Smooth muscle cell (in vitro differentiated cells): Measurements from ENCODE around the gene USP46. TPM values are rescaled to one million over a fixed set of nuclear protein-coding genes. Genes with fewer than 3 reads are reported as not detected.

Experiments used
- DNase-seq: peaks from one replicate; lab custom pipeline; 2025; ENCODE audit not compliant: unreplicated experiment; lab: John Stamatoyannopoulos, UW
- H2AFZ ChIP-seq: fragments of 200-600 bp; sonication (generic); 2 replicates; pipeline ENCODE4 v1.6.0; 2016; ENCODE audit warnings: antibody characterized with exemption, low read depth, mild to moderate bottlenecking
- H3F3A ChIP-seq: fragments of 200-600 bp; sonication (generic); 2 replicates; pipeline ENCODE4 v1.6.0; 2017; ENCODE audit warnings: antibody characterized with exemption, low read depth
- H3K27ac ChIP-seq: fragments of 200-600 bp; sonication (generic); 2 replicates; pipeline ENCODE4 v1.5.1; 2016; ENCODE audit warnings: low read depth, mild to moderate bottlenecking
- H3K27me3 ChIP-seq: fragments of 200-600 bp; sonication (generic); 2 replicates; pipeline ENCODE4 v1.6.1; 2016; ENCODE audit warnings: low read depth, mild to moderate bottlenecking
- H3K36me3 ChIP-seq: fragments of 200-600 bp; sonication (generic); 2 replicates; pipeline ENCODE4 v1.5.1; 2016; ENCODE audit warnings: low read depth
- H3K4me1 ChIP-seq: fragments of 200-600 bp; sonication (generic); 2 replicates; pipeline ENCODE4 v1.5.1; 2016; ENCODE audit warnings: low read depth
- H3K4me2 ChIP-seq: fragments of 200-600 bp; sonication (generic); 2 replicates; pipeline ENCODE4 v1.6.0; 2016; ENCODE audit warnings: mild to moderate bottlenecking
- H3K4me3 ChIP-seq: fragments of 200-600 bp; sonication (generic); 2 replicates; pipeline ENCODE4 v1.5.1; 2016; ENCODE audit warnings: mild to moderate bottlenecking
- H3K79me2 ChIP-seq: fragments of 200-600 bp; sonication (generic); 2 replicates; pipeline ENCODE4 v1.6.0; 2016; ENCODE audit warnings: low read depth, mild to moderate bottlenecking
- H3K9ac ChIP-seq: fragments of 200-600 bp; sonication (generic); 2 replicates; pipeline ENCODE4 v1.6.0; 2016; ENCODE audit warnings: low read depth
- H3K9me3 ChIP-seq: fragments of 200-600 bp; sonication (generic); replicated peaks from 2 replicates; pipeline ENCODE4 v1.5.1; 2016; ENCODE audit warnings: low read depth
- H4K20me1 ChIP-seq: fragments of 200-600 bp; sonication (generic); 2 replicates; pipeline ENCODE4 v1.6.0; 2016; ENCODE audit warnings: low read depth
- WGBS: methylation state at CpG from one replicate; pipeline ENCODE4 v1.1.7; 2016; ENCODE audit warnings: low lambda C conversion rate; 5-methylcytosine and 5-hydroxymethylcytosine counted together
- polyA plus RNA-seq: library from polyadenylated mRNA; unstranded; fragments of >200 nt; fragmentation: Nextera tagmentation; extraction: Ambion mirVana; gene quantifications from 2 replicates; pipeline ENCODE4 v1.2.1, GENCODE V29; 2016
- total RNA-seq: library from RNA; depleted of rRNA; stranded (reverse); fragments of >200 nt; gene quantifications from 2 replicates; pipeline ENCODE4 v1.2.3, GENCODE V29; 2014
- TF ChIP-seq, protein P1 (sequence below): fragments of 200-600 bp; sonication (generic); IDR thresholded peaks from 2 replicates; pipeline ENCODE4 v1.5.1; 2017; ENCODE audit warnings: borderline replicate concordance, mild to moderate bottlenecking, antibody characterized with exemption; ENCODE audit not compliant: insufficient read depth, poor library complexity, severe bottlenecking

USP46 gene
- total and polyA plus RNA-seq, 2 experiments from 2014 or later, result 17.2 to 30.4 TPM

DNA sequence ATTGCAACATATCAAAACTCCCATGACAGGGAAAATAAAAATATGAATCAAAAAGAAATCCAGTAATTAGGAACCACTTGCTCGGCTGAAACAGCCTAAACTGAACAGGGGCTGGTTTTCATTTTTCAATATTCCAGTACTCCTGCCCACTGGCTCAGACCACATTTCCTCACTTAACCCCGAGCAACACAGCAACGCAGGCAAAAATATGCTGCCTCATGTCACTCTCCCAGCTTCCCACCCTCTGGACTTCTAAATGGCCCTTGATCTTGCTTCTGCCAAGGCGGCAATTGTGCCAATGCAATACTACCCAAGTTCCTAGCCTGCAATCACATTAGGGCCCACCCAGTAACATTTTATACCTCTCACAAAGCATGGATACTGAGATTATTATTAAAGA is 30.6 kb downstream of the USP46 start:
- Histone ChIP-seq H4K20me1 (peaks cover 40% of the 10 kb centered on the region), H3K9ac (no peak overlapping the region), H3K27ac (no peak overlapping the region), H2AFZ (no peak overlapping the region), H3K27me3 (no peaks in the 10 kb centered on the region), H3F3A (no peaks in the 10 kb centered on the region), H3K4me1 (no peaks in the 10 kb centered on the region), H3K36me3 (no peaks in the 10 kb centered on the region), H3K4me3 (no peak overlapping the region), H3K79me2 (peaks cover 21% of the 10 kb centered on the region), H3K9me3 (no peaks in the 10 kb centered on the region), H3K4me2 (no peak overlapping the region)
- TF ChIP-seq, protein P1, sequence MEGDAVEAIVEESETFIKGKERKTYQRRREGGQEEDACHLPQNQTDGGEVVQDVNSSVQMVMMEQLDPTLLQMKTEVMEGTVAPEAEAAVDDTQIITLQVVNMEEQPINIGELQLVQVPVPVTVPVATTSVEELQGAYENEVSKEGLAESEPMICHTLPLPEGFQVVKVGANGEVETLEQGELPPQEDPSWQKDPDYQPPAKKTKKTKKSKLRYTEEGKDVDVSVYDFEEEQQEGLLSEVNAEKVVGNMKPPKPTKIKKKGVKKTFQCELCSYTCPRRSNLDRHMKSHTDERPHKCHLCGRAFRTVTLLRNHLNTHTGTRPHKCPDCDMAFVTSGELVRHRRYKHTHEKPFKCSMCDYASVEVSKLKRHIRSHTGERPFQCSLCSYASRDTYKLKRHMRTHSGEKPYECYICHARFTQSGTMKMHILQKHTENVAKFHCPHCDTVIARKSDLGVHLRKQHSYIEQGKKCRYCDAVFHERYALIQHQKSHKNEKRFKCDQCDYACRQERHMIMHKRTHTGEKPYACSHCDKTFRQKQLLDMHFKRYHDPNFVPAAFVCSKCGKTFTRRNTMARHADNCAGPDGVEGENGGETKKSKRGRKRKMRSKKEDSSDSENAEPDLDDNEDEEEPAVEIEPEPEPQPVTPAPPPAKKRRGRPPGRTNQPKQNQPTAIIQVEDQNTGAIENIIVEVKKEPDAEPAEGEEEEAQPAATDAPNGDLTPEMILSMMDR, result no peak
- 93% methylated on average over 4 of the region's 4 CpGs for WGBS
- no peak for DNase-seq

DNA sequence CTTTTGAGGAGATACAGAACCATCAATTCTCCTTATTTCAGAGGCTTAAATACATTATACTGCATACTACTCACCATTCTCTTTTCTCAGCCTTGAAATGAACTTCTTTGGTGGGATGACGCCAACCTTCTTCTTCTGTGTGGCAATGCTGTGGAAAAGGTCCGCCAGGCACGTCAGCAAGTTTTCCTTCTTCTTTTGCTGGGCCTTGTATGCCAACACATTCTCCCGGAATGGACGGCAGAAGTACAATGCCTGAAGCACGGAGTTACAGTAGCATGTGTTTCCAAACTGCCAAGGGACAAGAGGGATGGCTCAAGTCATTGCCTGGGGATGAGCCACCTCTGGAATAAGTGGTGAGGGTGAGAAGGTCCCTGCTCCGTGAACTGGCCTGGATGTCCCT is 31.2 kb downstream of the USP46 start:
- Histone ChIP-seq H3K4me1 (no peaks in the 10 kb centered on the region), H3K27ac (no peak overlapping the region), H3K27me3 (no peaks in the 10 kb centered on the region), H3K36me3 (no peaks in the 10 kb centered on the region), H3K4me2 (no peak overlapping the region), H3K4me3 (no peak overlapping the region), H3K9ac (no peak overlapping the region), H4K20me1 (peaks cover 34% of the 10 kb centered on the region), H3K79me2 (peaks cover 15% of the 10 kb centered on the region), H2AFZ (no peak overlapping the region), H3K9me3 (no peaks in the 10 kb centered on the region), H3F3A (no peaks in the 10 kb centered on the region)
- no peak for DNase-seq
- TF ChIP-seq, protein P1, result no peak
- 99% methylated on average over 7 of the region's 7 CpGs for WGBS

DNA sequence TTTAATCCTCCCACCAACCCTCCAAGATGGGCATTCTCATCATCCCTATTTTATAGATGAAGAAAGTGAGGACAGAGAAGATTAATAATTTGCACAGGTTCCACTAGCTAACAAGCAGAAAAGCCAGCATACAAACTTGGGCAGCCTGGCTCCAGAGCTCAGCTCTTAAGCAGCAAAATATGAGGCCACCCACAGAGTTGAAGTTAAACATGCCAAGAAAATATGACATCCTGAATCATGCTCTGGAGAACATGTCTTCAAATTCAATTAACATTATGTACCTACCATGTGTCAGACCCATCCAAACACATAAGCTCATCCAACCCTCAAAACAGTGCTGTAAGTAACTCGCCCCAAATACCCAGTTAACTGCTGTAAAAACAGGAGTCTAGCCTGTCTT is 33.9 kb downstream of the USP46 start:
- no peaks in the 10 kb centered on the region for H3K27me3 ChIP-seq
- no peak overlapping the region for H3K27ac ChIP-seq
- no peaks in the 10 kb centered on the region for H3K36me3 ChIP-seq
- H3K4me1 ChIP-seq, result no peaks in the 10 kb centered on the region
- H2AFZ ChIP-seq, result no peak overlapping the region
- no peak for DNase-seq
- H3K9me3 ChIP-seq, result no peaks in the 10 kb centered on the region
- WGBS, result 95% methylated on average over 1 of the region's 1 CpG
- no peak overlapping the region for H3K4me2 ChIP-seq
- TF ChIP-seq, protein P1, result no peak
- H3F3A ChIP-seq, result no peaks in the 10 kb centered on the region
- peaks cover 18% of the 10 kb centered on the region for H4K20me1 ChIP-seq
- peaks cover 17% of the 10 kb centered on the region for H3K79me2 ChIP-seq
- H3K4me3 ChIP-seq, result no peak overlapping the region
- H3K9ac ChIP-seq, result no peak overlapping the region

DNA sequence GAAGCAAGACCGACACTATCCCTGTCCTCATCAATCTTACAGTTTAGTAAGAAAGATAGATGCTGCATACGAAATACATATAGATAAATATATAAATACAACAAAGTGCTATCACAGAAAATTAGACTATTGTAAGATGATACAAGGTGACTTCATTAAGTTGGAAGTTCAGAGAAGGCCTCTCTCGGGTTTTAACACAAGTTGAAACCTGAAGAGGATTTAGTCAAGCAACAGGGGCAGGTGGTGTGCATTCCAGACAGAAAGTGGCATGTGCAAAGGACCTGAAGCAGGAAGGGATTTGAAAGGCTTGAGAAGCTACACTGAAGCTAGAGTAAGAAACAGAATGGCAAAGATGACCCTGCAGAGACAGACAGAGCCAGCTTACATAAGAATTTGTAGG is 36.5 kb downstream of the USP46 start:
- no peaks in the 10 kb centered on the region for H3K9me3 ChIP-seq
- H3K4me2 ChIP-seq, result no peak overlapping the region
- no peaks in the 10 kb centered on the region for H3K27me3 ChIP-seq
- peaks cover 9% of the 10 kb centered on the region for H3K79me2 ChIP-seq
- WGBS, result 93% methylated on average over 3 of the region's 3 CpGs
- no peaks in the 10 kb centered on the region for H3F3A ChIP-seq
- H4K20me1 ChIP-seq, result peaks cover 26% of the 10 kb centered on the region
- DNase-seq, result no peak
- no peak overlapping the region for H3K9ac ChIP-seq
- no peaks in the 10 kb centered on the region for H3K36me3 ChIP-seq
- no peak overlapping the region for H3K4me3 ChIP-seq
- TF ChIP-seq, protein P1, result no peak
- H3K27ac ChIP-seq, result no peak overlapping the region
- no peaks in the 10 kb centered on the region for H3K4me1 ChIP-seq
- no peak overlapping the region for H2AFZ ChIP-seq
